Measurements from ENCODE around the gene KCNQ1OT1.

KCNQ1OT1 gene

GRCh38 chr11:2699531-2700414 is at the start of gene KCNQ1OT1:
KCNQ1OT1 (minus strand) TSS chr11:2699994.
- Mint-ChIP-seq H3K4me3 (peak within 1 kb of the TSS; percentile 80), H3K4me1 (ENCODE audit: low read depth) (peaks cover 7% of the 10 kb centered on the region), H3K9me3 (no peaks in the 10 kb centered on the region), H3K36me3 (ENCODE audit: low read depth) (no peaks in the 10 kb centered on the region), H3K27ac (peak within 1 kb of the TSS; percentile 77), H3K27me3 (ENCODE audit: low read depth) (no peaks in the 10 kb centered on the region)

GRCh38 chr11:2748814-2749554 is 49.2 kb upstream of the KCNQ1OT1 start:
- peaks cover 3% of the 10 kb centered on the region for H3K9me3 Mint-ChIP-seq
- H3K27ac Mint-ChIP-seq = no peak overlapping the region

GRCh38 chr11:2748061-2748813 is 48.4 kb upstream of the KCNQ1OT1 start:
- H3K36me3 Mint-ChIP-seq (ENCODE audit: low read depth) = no peaks in the 10 kb centered on the region
- no peaks in the 10 kb centered on the region for H3K27me3 Mint-ChIP-seq (ENCODE audit: low read depth)
- no peak overlapping the region for H3K4me3 Mint-ChIP-seq
- no peaks in the 10 kb centered on the region for H3K9me3 Mint-ChIP-seq
- H3K4me1 Mint-ChIP-seq (ENCODE audit: low read depth) = no peaks in the 10 kb centered on the region
- H3K27ac Mint-ChIP-seq = no peak overlapping the region

More at GRCh38 chr11:2748814-2749554, 49.2 kb upstream of the KCNQ1OT1 start:
- Mint-ChIP-seq H3K27me3 (ENCODE audit: low read depth) (no peaks in the 10 kb centered on the region), H3K4me1 (ENCODE audit: low read depth) (no peaks in the 10 kb centered on the region), H3K4me3 (no peak overlapping the region), H3K36me3 (ENCODE audit: low read depth) (no peaks in the 10 kb centered on the region)

GRCh38 chr11:2747248-2748027 is 47.6 kb upstream of the KCNQ1OT1 start:
- H3K27ac Mint-ChIP-seq = no peak overlapping the region
- H3K36me3 Mint-ChIP-seq (ENCODE audit: low read depth) = no peaks in the 10 kb centered on the region
- no peak overlapping the region for H3K4me3 Mint-ChIP-seq
- no peaks in the 10 kb centered on the region for H3K4me1 Mint-ChIP-seq (ENCODE audit: low read depth)
- H3K9me3 Mint-ChIP-seq = no peaks in the 10 kb centered on the region
- H3K27me3 Mint-ChIP-seq (ENCODE audit: low read depth) = no peaks in the 10 kb centered on the region

- Mint-ChIP-seq H3K9me3 (no peaks in the 10 kb centered on the region), H3K4me3 (no peak overlapping the region), H3K36me3 (ENCODE audit: low read depth) (no peaks in the 10 kb centered on the region), H3K4me1 (ENCODE audit: low read depth) (no peaks in the 10 kb centered on the region), H3K27me3 (ENCODE audit: low read depth) (no peaks in the 10 kb centered on the region), H3K27ac (no peak overlapping the region)
These were observed 46.8 kb upstream of the KCNQ1OT1 start for GRCh38 chr11:2746401-2747247.

GRCh38 chr11:2745511-2745910 is 45.7 kb upstream of the KCNQ1OT1 start:
- Mint-ChIP-seq H3K4me3 (no peak overlapping the region), H3K36me3 (ENCODE audit: low read depth) (no peaks in the 10 kb centered on the region), H3K4me1 (ENCODE audit: low read depth) (no peaks in the 10 kb centered on the region), H3K9me3 (no peaks in the 10 kb centered on the region), H3K27me3 (ENCODE audit: low read depth) (no peaks in the 10 kb centered on the region), H3K27ac (no peak overlapping the region)

GRCh38 chr11:2744166-2744565 is 44.4 kb upstream of the KCNQ1OT1 start:
- H3K4me3 Mint-ChIP-seq = no peak overlapping the region
- no peaks in the 10 kb centered on the region for H3K36me3 Mint-ChIP-seq (ENCODE audit: low read depth)
- H3K27ac Mint-ChIP-seq = no peak overlapping the region
- H3K4me1 Mint-ChIP-seq (ENCODE audit: low read depth) = no peaks in the 10 kb centered on the region
- H3K27me3 Mint-ChIP-seq (ENCODE audit: low read depth) = no peaks in the 10 kb centered on the region
- H3K9me3 Mint-ChIP-seq = no peaks in the 10 kb centered on the region

- no peaks in the 10 kb centered on the region for H3K36me3 Mint-ChIP-seq (ENCODE audit: low read depth)
- H3K4me3 Mint-ChIP-seq = no peak overlapping the region
- H3K27ac Mint-ChIP-seq = no peak overlapping the region
- no peaks in the 10 kb centered on the region for H3K27me3 Mint-ChIP-seq (ENCODE audit: low read depth)
- H3K9me3 Mint-ChIP-seq = no peaks in the 10 kb centered on the region
- no peaks in the 10 kb centered on the region for H3K4me1 Mint-ChIP-seq (ENCODE audit: low read depth)
These were observed 43.8 kb upstream of the KCNQ1OT1 start for GRCh38 chr11:2743427-2744110.

GRCh38 chr11:2742611-2743426 is 43.0 kb upstream of the KCNQ1OT1 start:
- Mint-ChIP-seq H3K27ac (no peak overlapping the region), H3K36me3 (ENCODE audit: low read depth) (no peaks in the 10 kb centered on the region), H3K27me3 (ENCODE audit: low read depth) (no peaks in the 10 kb centered on the region), H3K9me3 (no peaks in the 10 kb centered on the region), H3K4me1 (ENCODE audit: low read depth) (no peaks in the 10 kb centered on the region), H3K4me3 (no peak overlapping the region)

- no peaks in the 10 kb centered on the region for H3K36me3 Mint-ChIP-seq (ENCODE audit: low read depth)
- H3K27me3 Mint-ChIP-seq (ENCODE audit: low read depth) = no peaks in the 10 kb centered on the region
- no peaks in the 10 kb centered on the region for H3K9me3 Mint-ChIP-seq
- H3K4me1 Mint-ChIP-seq (ENCODE audit: low read depth) = no peaks in the 10 kb centered on the region
- H3K27ac Mint-ChIP-seq = no peak overlapping the region
- no peak overlapping the region for H3K4me3 Mint-ChIP-seq
These were observed 42.4 kb upstream of the KCNQ1OT1 start for GRCh38 chr11:2742201-2742600.

GRCh38 chr11:2741377-2742131 is 41.8 kb upstream of the KCNQ1OT1 start:
- H3K27ac Mint-ChIP-seq = no peak overlapping the region
- no peak overlapping the region for H3K4me3 Mint-ChIP-seq

GRCh38 chr11:2741006-2741376 is 41.2 kb upstream of the KCNQ1OT1 start:
- Mint-ChIP-seq H3K27me3 (ENCODE audit: low read depth) (no peaks in the 10 kb centered on the region), H3K27ac (no peak overlapping the region), H3K4me1 (ENCODE audit: low read depth) (no peaks in the 10 kb centered on the region), H3K4me3 (no peak overlapping the region), H3K9me3 (no peaks in the 10 kb centered on the region), H3K36me3 (ENCODE audit: low read depth) (no peaks in the 10 kb centered on the region)

More at GRCh38 chr11:2741377-2742131, 41.8 kb upstream of the KCNQ1OT1 start:
- Mint-ChIP-seq H3K27me3 (ENCODE audit: low read depth) (no peaks in the 10 kb centered on the region), H3K36me3 (ENCODE audit: low read depth) (no peaks in the 10 kb centered on the region), H3K9me3 (no peaks in the 10 kb centered on the region), H3K4me1 (ENCODE audit: low read depth) (no peaks in the 10 kb centered on the region)

Data from T-helper 1 cell treated with Interleukin-12 subunit alpha and Interleukin-12 subunit beta and Interleukin-4 antibody, amounts not matched to agents 30 μg/mL and 1 μg/mL, for 36 hours (primary cell).